ENCODE results near the gene MBD3L4. TPM values are rescaled to one million over a fixed set of nuclear protein-coding genes. Genes with fewer than 3 reads are reported as not detected.
"Not testable (repeated sequence)": the region's sequence is repeated elsewhere in the genome, so short reads cannot be mapped to it uniquely, and the experiment has no call there.

The MBD3L4 gene
- total RNA-seq, 3 donors from 2014 or later: not detected

DNA sequence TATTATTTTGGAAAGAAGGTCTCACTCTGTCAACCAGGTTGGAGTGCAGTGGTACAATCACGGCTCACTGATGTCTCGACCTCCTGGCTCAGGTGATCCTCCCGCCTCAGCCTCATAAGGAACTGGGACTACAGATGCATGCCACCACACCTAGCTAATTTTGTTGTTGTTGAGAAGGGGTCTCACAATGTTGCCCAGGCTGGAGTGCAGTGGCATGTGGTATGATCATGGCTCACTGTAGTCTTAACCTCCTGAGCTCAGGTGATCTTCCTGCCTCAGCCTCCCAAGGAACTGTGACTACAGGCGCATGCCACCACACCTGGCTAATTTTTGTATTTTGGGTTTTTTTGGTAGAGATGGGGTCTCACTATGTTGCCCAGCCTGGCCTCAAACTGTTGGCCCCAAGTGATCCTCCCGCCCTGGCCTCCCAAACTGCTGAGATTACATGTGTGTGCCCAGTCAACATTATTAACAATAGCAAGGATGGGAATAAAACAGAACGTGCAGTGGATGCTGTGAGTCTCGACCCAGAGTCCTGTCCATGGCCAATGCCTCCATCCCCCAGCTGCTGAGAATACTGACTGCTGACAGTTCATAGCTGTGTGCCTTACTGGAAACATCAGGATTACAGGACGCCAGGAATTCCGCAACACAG lies 23.9 kb upstream of the MBD3L4 start:
- no peak for ATAC-seq
- H3K4me3 ChIP-seq: no peak overlapping the region
- intact Hi-C loops (cut with DNase I, micrococcal nuclease): no loop called here
- no peaks in the 10 kb centered on the region for H3K36me3 ChIP-seq (ENCODE audit: low read depth)
- TF ChIP-seq, protein P1, sequence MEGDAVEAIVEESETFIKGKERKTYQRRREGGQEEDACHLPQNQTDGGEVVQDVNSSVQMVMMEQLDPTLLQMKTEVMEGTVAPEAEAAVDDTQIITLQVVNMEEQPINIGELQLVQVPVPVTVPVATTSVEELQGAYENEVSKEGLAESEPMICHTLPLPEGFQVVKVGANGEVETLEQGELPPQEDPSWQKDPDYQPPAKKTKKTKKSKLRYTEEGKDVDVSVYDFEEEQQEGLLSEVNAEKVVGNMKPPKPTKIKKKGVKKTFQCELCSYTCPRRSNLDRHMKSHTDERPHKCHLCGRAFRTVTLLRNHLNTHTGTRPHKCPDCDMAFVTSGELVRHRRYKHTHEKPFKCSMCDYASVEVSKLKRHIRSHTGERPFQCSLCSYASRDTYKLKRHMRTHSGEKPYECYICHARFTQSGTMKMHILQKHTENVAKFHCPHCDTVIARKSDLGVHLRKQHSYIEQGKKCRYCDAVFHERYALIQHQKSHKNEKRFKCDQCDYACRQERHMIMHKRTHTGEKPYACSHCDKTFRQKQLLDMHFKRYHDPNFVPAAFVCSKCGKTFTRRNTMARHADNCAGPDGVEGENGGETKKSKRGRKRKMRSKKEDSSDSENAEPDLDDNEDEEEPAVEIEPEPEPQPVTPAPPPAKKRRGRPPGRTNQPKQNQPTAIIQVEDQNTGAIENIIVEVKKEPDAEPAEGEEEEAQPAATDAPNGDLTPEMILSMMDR (IDR thresholded peaks at IDR 0.05): no peak
- H3K9me3 ChIP-seq: no peaks in the 10 kb centered on the region
- DNase-seq: no peak
- H3K4me1 ChIP-seq (ENCODE audit: low read depth): no peaks in the 10 kb centered on the region

- Histone ChIP-seq H3K4me3 (no peak overlapping the region), H3K9me3 (no peaks in the 10 kb centered on the region), H3K36me3 (ENCODE audit: low read depth) (no peaks in the 10 kb centered on the region), H3K4me1 (ENCODE audit: low read depth) (no peaks in the 10 kb centered on the region)
- no peak for ATAC-seq
- TF ChIP-seq, protein P1 (IDR thresholded peaks at IDR 0.05): no peak
- no peak for DNase-seq
- intact Hi-C loops (cut with DNase I, micrococcal nuclease): no loop called here
Observed at GRCh38 chr19:7063339-7063738, 23.4 kb upstream of the MBD3L4 start.

DNA sequence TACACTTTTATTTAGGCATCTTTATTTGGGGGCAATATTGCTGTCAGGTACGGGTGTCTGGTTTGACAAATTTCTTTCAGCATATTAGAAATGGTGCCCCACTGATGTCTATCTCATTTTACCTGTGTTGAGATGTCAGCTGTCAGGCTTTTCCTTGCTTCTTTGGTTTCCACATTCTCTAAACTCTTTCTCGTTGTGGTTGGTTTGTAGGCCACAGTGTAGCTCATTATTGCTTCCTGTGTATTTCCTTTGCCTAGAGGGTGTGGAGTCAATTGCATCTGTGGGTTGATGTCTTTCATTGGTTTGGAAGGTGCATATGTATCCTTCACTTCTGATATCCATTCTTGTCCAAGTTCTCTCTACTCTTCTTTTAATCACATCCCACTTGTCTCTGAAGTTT lies 20.0 kb upstream of the MBD3L4 start:
- ATAC-seq; DNase-seq; H3K9me3 ChIP-seq; H3K4me1 ChIP-seq (ENCODE audit: low read depth); intact Hi-C loops (cut with DNase I, micrococcal nuclease); H3K4me3 ChIP-seq; H3K36me3 ChIP-seq (ENCODE audit: low read depth): not testable (repeated sequence)

DNA sequence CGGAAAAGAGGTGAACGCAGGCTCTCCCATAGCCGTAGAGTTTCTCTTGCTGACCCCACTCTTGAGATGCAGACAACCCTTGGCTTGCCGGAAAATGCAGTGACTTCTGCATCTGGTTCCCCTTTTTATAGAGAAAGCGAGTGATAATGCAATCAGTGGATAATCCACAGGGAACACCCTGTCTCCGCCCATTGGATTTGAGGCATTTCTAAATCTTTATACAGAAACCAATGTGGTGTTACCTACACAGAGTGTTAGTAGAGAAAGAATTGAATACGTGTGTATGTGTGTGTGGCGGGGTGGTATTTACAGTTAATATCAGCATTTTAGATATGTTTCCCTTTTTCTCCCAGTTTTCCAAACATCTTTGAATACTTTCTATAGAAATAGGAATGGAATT lies 18.6 kb upstream of the MBD3L4 start, which contains the start of gene MBD3L3:
MBD3L3 (minus strand) TSS at position 101 of the 400 bp plus-strand sequence; CDS start at position 30, 71 bp downstream.
- H3K4me1 ChIP-seq (ENCODE audit: low read depth); H3K9me3 ChIP-seq; H3K36me3 ChIP-seq (ENCODE audit: low read depth); intact Hi-C loops (cut with DNase I, micrococcal nuclease); DNase-seq; ATAC-seq; H3K4me3 ChIP-seq: not testable (repeated sequence)

GRCh38 chr19:7056371-7056770 lies 16.4 kb upstream of the MBD3L4 start:
- DNase-seq; H3K9me3 ChIP-seq; ATAC-seq; intact Hi-C loops (cut with DNase I, micrococcal nuclease); H3K36me3 ChIP-seq (ENCODE audit: low read depth); H3K4me3 ChIP-seq; H3K4me1 ChIP-seq (ENCODE audit: low read depth): not testable (repeated sequence)

DNA sequence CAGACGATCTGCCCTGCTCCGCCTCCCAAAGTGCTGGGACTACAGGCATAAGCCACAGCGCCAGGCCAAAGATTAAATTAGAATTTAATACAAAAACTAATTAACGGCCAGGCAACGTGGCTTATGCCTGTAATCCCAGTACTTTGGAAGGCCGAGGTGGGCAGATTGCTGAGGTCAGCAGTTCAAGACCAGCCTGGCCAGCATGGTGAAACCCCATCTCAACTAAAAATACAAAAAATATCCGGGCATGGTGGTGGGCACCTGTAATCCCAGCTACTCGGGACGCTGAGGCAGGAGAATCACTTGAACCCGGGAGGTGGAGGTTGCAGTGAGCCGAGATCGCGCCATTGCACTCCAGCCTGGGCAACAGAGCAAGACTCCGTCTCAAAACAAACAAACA lies 15.7 kb upstream of the MBD3L4 start:
- DNase-seq; H3K4me1 ChIP-seq (ENCODE audit: low read depth); H3K9me3 ChIP-seq; H3K4me3 ChIP-seq; H3K36me3 ChIP-seq (ENCODE audit: low read depth); ATAC-seq; intact Hi-C loops (cut with DNase I, micrococcal nuclease): not testable (repeated sequence)

DNA sequence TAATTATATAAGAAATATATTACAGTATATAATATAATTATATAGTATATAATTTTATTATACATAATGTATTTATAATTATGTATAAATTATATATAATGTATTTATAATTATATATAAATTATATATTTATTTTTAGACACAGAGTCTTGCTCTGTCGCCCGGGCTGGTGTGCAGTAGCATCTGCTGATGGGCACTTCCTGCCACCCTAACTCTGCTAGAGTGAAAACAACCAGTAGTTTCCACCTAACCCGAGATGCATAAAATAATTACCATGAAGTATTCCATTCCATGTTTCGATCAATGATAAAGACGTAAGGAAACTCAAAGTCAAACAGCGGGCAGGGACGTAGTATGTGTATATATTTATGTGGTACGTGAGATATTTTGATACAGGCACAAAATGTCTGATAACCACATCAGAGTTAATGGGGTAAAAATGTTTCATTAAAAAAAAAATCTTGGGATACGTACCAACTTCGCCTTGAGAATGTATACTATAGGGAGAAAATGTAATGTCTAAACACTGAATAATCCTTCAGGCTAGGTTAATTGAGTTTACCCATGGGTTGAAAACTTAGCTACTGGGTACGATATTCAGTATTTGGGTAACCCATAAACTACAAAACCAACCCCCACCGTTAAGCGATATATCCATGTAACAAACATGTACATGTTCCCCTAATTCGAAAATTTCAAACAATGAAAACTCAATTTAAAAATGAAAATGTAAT lies 14.8 kb upstream of the MBD3L4 start:
- H3K4me3 ChIP-seq; DNase-seq; H3K9me3 ChIP-seq; intact Hi-C loops (cut with DNase I, micrococcal nuclease); ATAC-seq; H3K4me1 ChIP-seq (ENCODE audit: low read depth); H3K36me3 ChIP-seq (ENCODE audit: low read depth): not testable (repeated sequence)

- intact Hi-C loops (cut with DNase I, micrococcal nuclease): not testable (repeated sequence)
Observed at GRCh38 chr19:7052896-7053295, 12.9 kb upstream of the MBD3L4 start.

DNA sequence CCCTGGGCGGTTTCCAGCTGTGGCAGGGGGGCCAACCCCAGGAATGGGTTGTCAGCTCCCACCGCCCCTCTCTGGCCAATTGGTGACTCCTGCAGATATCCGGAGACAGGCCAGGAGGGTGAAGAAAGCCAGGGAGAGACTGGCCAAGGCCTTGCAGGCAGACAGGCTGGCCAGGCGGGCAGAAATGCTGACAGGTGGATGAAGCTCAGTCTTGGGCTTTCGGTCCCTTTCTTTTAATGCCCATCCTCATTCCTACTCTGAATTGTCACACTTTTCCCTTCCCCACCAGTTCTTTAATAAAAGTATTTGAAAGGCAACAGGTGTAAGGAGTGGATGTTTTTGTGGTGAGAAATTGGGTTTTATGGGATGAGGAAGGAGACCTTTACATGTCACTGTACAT lies 11.4 kb upstream of the MBD3L4 start:
- H3K4me1 ChIP-seq (ENCODE audit: low read depth); H3K36me3 ChIP-seq (ENCODE audit: low read depth); DNase-seq; H3K4me3 ChIP-seq; intact Hi-C loops (cut with DNase I, micrococcal nuclease); ATAC-seq; H3K9me3 ChIP-seq: not testable (repeated sequence)

More at GRCh38 chr19:7052896-7053295, 12.9 kb upstream of the MBD3L4 start:
- H3K9me3 ChIP-seq; ATAC-seq; H3K4me1 ChIP-seq (ENCODE audit: low read depth); H3K36me3 ChIP-seq (ENCODE audit: low read depth); DNase-seq; H3K4me3 ChIP-seq: not testable (repeated sequence)

DNA sequence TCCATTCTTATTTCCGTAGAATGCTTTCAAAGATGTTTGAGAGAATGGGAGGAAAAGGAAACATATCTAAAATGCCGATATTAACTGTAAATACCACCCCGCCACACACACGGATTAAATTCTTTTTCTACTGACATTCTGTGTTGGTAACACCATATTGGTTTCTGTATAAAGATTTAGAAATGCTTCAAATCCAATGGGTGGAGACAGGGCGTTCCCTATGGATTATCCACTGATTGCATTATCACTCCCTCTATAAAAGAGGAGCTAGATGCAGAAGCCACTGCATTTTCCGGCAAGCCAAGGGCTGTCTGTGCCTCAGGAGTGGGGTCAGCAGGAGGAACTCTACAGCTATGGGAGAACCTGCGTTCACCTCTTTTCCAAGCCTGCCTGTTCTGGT lies 9.0 kb upstream of the MBD3L4 start, which contains the start of gene MBD3L2:
MBD3L2 (plus strand) TSS at position 301 of the 400 bp plus-strand sequence; CDS start at position 354, 53 bp downstream.
- H3K4me3 ChIP-seq; intact Hi-C loops (cut with DNase I, micrococcal nuclease); H3K36me3 ChIP-seq (ENCODE audit: low read depth); H3K9me3 ChIP-seq; DNase-seq; H3K4me1 ChIP-seq (ENCODE audit: low read depth); ATAC-seq: not testable (repeated sequence)

GRCh38 chr19:7041563-7041962 lies 1.6 kb upstream of the MBD3L4 start:
- H3K4me1 ChIP-seq (ENCODE audit: low read depth); H3K36me3 ChIP-seq (ENCODE audit: low read depth); H3K9me3 ChIP-seq; ATAC-seq; intact Hi-C loops (cut with DNase I, micrococcal nuclease); DNase-seq; H3K4me3 ChIP-seq: not testable (repeated sequence)

GRCh38 chr19:7030278-7030677 lies 9.7 kb downstream of the MBD3L4 start, which contains the start of gene MBD3L5:
Gene MBD3L5, plus strand, starts transcription at chr19:7030578. Its CDS starts 34 bp downstream, at chr19:7030612.
- DNase-seq; intact Hi-C loops (cut with DNase I, micrococcal nuclease); H3K9me3 ChIP-seq; H3K4me1 ChIP-seq (ENCODE audit: low read depth); ATAC-seq; H3K36me3 ChIP-seq (ENCODE audit: low read depth); H3K4me3 ChIP-seq: not testable (repeated sequence)

Data from mucosa of descending colon (tissue), 3 donors.